Stimulated activated CD8-positive, alpha-beta memory T cell treated with anti-CD3 and anti-CD28 coated beads, Interleukin-7, amount 100 ng/mL, for 24 hours (primary cell): ENCODE results near the gene TRIM4.

Source experiments
- DNase-seq: peaks from one replicate; pipeline ENCODE4 v3.0.0-alpha.2; 2020; ENCODE audit warnings: low read depth

The TRIM4 gene

DNA sequence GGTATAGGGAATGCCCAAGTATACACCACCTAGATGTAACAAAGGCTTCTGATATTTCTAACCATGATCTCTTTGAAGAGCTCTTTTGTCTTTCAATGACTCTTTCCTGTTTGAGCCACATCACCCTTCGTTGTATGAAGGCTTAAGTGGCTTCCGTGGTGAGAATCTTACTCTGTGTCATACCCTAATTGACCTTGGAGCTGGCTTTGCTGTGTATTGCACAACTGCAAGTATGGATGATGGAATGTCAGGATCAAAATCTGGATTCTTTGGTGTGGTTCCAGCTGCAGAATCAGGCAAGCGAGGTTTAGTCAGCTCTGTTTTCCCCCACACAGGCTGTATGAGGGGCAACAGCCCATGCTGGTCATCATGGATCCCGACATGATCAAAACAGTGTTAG lies 75.5 kb downstream of the TRIM4 start:
- no peak for DNase-seq

DNA sequence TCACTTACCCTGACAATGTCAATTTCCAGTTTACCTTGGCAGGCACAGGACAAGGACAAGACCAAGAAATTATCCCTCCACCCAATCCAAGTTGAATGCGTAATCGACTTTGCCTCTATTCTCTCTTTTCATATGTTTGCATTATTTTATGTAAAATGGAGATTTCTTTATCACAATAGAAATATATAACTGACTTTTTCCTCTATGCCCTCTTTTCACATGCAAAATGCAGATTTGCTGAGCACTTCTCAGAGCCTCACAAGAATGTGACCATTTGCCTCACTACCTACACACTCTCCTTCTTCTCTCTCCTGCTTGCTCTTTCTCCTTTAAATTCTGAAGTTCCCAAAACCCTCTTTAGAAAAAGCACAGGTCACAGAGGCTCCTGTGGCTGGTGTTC lies 76.4 kb downstream of the TRIM4 start:
- DNase-seq, result no peak
